Fibroblast of lung (primary cell): ENCODE data around the gene ESD.

Source experiments
- CTCF ChIP-seq, 2 donors: IDR thresholded peaks in 1 of 2; conservative IDR thresholded peaks in 1 of 2; 1 replicate in 1 of 2; 2 replicates in 1 of 2; pipeline ENCODE4 v1.5.1; 2011 to 2012; ENCODE audit warnings: low read length in 2 of 2, control low read depth in 1 of 2, inconsistent platforms in 1 of 2, low read depth in 1 of 2, mild to moderate bottlenecking in 1 of 2
- EZH2 ChIP-seq: IDR thresholded peaks from 2 replicates; pipeline ENCODE4 v1.5.1; 2012; ENCODE audit warnings: low read length, control low read depth, mild to moderate bottlenecking; ENCODE audit errors: missing control alignments

- TF ChIP-seq CTCF (conservative IDR thresholded peaks at IDR 0.05 in 1 of 2, IDR thresholded peaks at IDR 0.05 in 1 of 2; ENCODE audit: low read depth in 1 of 2, low read length in 2 of 2) (no peak), EZH2 (no peak)
Observed at GRCh38 chr13:46803586-46803985, 6.6 kb upstream of the ESD start.
